ENCODE results near the gene MRPS5.

Gene MRPS5

DNA sequence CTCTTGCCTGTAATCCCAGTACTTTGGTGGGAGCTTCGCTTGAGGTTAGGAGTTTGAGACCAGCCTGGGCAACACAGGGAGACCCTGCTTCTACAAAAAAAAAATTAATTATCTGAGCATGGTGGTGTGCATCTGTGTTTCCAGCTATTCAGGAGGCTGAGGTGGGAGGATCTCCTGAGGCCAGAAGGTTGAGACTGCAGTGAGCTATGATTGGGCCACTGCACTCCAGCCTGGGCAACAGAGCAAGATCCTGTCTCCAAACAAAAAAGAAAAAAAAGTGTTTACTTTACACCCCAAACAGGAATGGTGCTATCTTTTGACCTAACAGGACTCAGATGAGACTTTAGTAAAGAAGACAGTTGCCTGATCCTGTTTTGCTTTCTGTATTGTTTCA, 60.5 kb downstream of the MRPS5 start:
- DNase-seq (ENCODE audit: low read depth, low spot score) = no peak

DNA sequence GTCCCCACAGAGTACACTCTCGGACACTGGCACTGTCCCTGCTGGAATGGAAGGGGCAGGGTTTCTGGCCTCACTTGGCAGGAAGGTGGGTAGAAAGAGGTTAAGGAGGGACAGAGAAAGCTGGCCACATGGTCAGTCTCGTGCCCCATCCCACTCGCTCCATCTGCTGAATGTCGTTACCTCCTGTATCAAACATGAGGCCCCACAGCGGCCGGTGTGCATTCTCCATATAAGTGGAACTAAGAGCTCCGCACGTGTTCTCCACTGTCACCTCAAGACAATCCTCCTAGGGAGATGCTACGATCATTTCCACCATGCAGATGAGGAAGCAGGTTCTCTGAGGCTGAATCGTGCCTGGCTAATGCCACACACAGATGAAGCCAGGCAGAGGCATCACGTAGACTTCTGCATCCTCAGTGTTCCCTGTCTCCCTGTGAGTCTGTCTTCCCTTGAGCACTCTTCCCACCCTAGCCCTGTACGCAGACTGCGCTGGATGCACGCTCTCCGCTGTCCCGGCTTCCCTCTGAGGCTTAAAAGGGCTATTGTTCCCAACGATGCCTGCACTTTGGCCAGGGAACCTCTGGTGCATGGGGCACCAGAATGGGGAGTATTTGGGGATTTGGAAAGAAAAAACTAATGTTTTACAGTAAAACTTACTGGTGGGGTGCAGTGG, 61.0 kb downstream of the MRPS5 start:
- no peak for DNase-seq (ENCODE audit: low read depth, low spot score)

DNA sequence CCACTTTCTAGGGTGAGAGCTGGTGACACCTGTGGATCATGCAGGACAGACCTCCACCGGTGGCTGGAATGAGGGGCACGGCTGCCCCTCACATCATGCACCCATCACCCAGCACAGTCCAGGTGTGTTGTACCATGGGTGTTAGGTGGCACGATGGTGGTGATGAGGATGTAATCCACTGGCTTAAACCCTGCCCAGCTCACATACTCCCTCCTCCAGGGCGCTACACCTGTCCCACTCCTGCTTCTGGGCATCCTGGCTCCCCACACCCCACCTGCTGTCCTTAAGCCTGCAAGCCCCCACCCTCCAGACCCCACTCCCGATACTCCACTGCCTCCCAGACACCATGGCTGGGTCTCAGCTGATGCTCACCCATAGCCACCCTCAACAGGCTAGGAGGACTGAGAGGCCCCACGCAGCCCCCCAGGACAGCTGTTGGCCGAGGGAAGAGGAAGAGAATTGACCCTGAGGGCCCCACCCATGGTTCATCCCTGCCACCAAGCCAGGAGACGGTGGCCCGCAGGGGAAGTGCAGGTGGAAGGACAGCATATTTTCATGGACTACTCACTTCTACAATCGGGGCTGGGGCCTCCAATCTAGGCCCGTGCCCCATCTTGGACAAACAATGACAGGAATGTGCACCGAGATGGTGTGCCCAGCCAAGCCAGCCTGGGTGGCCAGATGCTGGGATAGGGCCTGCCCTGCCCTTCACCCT, 61.8 kb downstream of the MRPS5 start:
- no peak for DNase-seq (ENCODE audit: low read depth, low spot score)

DNA sequence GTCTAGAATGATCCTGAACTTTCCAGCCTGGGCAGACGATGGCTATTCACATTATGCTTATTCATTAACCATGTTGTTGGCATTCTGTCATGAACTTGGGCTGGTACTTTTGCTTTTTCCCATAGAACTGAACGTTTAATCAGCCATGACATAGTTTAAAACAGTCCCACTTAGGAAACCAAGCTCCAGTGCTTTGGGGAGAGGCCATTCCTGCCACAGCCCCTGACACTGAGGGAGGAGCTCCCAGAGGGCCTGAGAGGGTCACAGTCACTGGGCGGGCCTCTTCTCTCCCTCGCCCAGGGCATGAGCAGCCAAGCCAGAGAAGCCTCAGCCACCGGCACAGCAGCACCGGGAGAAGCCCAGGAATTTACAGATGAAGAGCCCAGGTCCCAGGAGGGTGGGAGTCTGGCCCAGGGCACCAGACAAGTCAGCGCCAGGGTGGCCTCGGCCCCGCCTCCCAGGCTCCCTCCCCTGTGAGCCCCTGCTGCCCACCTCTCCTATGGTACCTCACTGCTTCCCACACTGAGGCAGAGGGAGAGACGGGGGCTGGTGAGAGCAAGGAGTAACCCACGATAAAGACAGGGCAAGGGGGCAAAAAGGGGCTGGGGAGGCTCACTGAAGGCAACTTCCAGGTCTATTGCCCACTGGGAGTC, 62.5 kb downstream of the MRPS5 start:
- no peak for DNase-seq (ENCODE audit: low read depth, low spot score)

DNA sequence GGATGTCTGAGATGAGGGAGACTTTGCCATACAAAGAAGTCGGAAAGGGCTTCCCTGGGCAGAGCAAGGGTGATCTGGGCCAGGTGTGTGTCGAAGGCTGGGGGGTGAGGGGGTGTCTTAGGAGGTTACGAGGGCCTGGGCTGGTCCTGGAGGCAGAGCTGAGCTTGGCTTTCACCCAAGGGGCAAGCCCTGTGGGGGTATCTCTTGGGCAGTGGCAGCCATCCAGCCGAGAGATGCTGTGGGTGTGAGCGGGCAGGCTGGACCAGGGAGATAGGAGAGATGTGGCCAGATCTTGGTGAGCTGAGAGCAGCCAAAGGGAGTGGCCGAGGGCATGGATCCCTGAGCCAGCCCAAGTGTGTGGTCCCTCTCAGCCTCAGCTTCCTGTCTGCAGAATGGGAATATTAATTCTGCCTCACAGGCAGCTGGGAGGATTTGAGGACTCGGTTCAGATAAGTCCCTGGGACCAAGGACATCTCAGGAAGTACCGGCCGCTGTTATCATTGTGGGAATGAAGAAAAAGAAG, 63.1 kb downstream of the MRPS5 start:
- no peak for DNase-seq (ENCODE audit: low read depth, low spot score)

DNA sequence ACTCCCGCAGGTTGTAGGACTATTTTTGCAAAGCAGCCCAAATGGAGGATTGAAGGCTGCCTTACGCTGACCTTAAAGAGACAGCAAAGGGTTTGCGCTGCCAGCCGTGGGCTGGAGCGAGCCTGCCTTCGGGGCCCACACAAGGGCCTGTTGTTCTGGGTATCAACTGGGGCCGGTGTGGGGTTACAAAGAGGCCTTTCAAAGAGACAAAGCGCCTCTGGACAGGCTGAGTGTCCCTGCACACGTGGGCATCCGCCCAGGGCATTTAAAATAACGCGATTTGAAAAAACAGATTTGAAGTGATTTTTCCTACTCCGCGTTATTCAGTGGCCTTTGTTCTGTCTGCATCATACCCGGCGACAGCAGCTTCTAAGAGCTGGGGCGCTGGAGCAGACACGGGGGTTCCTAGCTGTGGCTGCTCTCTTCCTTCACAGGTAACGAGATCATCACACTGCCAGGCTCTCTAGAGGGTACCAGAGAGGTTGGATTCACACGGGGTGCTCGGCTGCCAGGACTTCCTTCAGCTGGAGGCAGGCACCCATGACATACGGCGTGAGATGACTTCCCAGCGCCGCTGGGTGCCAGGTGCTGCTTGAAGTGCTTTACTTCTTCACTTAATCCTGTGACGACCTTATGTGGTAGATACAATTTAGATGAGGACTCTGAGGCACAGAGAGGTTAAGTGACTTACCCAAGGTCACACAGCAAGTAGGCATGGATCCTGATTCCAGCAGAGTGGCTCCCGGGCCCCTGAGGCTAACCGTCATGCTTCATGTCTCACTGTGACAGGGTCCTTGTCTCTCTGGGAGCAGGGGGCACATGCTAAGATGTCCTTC, 63.9 kb downstream of the MRPS5 start:
- no peak for DNase-seq (ENCODE audit: low read depth, low spot score)

DNA sequence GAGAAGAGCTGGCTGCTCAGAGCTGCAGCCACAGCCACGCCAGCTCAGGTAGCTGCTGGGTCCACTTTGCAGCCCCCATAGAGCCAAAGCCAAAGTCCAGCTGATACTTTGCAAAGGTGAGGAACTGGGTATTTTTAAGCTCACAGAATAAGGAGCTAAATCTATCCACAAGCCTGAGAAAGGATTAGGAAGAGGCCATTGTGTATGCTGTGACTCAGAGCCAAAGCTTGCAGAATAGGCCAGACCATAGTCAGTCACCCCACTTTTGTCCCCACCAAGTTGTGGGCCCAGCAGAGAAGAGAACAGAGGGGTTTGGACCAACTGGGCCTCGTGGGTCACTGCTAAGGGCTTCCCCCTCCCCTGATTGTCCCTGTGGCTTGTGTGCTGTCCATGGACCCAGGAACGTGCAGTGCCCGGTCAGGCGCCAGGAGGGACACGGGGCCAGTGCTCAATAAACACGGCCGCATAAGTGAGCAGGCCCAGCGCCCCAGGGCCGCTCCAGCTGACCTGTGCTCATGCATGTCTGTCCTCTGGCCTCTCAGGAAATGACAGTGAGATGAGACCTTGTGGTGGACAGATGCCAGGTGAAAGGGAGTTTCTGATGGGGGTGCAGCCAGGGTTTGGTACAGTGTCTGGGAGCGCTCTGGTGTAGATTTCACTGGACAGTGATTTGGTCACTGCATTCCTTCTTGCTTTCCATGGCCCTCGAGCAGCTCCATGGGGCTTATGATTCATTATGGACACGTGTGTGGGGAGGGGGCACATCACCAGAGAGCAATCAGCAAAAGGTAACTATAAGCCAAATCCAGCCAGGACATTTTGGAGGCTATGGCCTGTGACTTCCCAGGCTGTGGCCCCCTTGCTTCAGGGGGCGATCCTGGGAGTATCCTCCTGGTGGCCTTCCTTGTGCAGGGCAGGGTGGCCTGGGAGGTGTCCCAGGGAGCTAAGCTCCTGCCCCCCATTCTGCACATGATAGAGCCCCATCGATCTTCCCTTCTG, 64.8 kb downstream of the MRPS5 start:
- DNase-seq (ENCODE audit: low read depth, low spot score) = no peak

DNA sequence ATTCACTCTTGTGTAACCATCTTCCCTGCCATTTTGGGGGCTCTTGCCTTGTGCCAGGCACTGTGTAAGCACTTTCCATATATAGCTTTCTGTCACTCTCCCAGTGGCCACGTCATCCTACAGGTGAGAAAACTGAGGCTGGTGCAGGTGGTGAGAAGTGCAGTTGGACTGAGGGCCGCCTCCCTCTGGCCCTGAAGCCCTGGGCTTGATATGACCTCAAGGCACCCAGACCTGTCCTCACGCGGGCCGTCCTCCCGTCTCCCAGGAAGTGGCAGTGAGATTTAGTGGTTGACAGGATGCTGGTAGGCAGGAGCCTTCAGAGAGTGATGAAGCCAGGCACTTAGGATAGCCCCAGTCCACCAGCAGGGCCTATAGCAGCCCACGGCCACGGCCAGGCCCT, 65.6 kb downstream of the MRPS5 start:
- DNase-seq (ENCODE audit: low read depth, low spot score) = no peak

DNA sequence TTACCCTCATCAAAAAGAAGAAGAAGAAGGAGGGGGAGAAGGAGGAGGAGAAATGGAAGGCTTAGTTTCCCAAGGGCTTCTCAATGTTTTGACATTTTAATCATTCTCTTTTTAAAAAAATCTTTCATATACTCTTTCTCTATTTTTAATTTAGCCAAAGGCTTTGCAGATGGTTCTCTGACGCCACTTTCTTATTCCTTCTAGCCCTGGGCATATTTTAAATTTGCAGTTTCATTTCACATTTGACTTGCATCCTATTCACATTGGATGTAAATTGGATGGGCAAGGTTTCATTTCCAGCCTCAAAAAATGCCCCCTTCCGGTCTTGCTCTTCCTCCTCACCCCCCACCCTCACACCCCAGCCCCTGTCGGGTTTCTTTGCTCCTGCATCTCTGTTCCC, 66.3 kb downstream of the MRPS5 start:
- no peak for DNase-seq (ENCODE audit: low read depth, low spot score)

DNA sequence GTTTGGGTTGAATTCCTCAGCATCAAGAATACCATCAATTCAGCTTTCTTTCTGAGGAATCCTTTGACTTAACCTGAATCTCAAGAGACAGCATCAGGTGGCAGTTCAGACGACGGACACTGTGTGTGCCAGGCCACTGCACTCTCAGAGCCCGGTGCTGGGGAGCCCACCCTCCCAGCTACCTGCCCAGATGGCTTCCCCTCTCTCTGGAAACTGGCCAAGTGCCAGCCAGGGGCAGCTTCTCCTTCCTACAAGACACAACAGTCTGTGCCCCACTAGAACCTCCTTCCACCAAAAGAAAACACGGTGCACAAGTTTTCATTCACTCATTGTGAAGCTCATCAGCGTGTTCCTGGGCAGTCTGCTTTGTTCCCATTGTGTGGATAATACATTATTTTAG, 67.6 kb downstream of the MRPS5 start:
- no peak for DNase-seq (ENCODE audit: low read depth, low spot score)

DNA sequence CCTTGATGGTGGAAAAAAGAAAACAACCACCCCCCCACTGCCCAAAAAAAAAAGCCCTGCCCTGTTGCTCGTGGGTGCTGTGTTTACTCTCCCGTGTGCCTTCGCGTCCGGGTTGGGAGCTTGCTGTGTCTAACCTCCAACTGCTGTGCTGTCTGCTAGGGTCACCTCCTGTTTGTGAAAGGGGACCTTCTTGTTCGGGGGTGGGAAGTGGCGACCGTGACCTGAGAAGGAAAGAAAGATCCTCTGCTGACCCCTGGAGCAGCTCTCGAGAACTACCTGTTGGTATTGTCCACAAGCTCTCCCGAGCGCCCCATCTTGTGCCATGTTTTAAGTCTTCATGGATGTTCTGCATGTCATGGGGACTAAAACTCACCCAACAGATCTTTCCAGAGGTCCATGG, 68.1 kb downstream of the MRPS5 start:
- no peak for DNase-seq (ENCODE audit: low read depth, low spot score)

DNA sequence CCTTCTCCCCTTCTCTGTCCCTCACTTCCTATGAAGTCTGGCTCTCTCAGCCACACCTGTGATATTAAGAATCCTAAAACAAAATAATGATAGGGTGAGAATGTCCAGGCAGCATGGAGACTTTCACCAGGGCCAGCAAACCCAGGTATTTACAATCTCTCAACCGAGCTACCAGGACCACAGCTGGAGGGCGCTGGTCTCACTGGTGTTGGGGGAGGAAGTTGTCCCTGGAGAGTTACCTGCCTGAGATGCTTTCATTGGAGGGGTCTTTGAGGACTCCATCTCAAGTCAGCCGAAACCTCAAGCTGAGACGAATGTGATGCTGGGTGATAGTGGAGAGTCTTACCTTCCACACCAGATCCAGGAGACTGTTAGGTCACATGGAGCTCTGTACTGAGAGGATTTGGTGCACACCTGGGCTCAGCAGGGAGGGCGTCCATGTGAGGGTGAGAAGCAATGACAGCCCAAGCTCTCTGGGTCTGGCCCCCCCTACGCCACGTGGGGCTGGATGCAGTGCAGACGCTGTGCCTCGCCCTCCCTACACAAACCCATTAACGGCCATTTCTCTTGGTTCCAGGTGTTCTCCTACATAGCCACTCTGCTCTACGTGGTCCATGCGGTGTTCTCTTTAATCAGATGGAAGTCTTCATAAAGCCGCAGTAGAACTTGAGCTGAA, 68.7 kb downstream of the MRPS5 start:
- no peak for DNase-seq (ENCODE audit: low read depth, low spot score)

DNA sequence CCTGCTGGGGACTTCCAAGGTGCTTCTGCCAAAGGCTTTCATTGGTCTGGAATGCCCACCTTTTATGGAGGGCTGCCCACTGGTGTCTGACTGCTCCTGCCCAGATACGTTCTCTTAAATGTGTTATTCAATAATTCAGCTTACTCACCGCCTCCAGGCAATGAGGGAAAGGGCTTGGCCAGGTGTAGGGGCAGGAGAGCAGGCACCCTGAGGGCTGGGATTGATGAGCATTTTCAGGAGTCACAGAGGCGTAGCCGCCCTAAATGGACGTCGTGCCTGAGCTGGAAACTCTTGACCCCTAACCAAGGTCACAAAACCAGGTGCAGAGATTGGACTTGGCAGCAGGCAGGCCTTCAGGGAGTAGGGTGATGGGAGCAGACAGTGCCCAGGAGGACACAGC, 69.3 kb downstream of the MRPS5 start:
- no peak for DNase-seq (ENCODE audit: low read depth, low spot score)

DNA sequence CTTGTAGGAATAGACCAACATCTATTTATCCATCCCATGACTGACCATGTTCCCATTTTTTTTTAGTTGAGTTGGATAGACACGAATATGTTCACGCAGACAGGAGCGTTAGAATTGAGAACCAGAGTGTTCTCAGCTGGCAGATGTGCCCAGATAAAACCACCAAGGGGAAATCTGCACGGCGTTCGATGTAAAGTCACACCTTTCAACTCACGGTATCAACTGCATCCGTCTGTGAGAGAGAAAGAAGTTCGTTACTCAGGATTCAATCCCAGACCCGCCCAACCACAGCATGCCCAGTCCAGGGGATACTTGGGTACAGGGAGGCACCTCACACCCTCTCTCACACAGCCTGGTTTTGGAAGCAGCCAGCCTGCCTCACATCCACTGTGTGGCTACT, 70.0 kb downstream of the MRPS5 start:
- DNase-seq (ENCODE audit: low read depth, low spot score) = no peak

DNA sequence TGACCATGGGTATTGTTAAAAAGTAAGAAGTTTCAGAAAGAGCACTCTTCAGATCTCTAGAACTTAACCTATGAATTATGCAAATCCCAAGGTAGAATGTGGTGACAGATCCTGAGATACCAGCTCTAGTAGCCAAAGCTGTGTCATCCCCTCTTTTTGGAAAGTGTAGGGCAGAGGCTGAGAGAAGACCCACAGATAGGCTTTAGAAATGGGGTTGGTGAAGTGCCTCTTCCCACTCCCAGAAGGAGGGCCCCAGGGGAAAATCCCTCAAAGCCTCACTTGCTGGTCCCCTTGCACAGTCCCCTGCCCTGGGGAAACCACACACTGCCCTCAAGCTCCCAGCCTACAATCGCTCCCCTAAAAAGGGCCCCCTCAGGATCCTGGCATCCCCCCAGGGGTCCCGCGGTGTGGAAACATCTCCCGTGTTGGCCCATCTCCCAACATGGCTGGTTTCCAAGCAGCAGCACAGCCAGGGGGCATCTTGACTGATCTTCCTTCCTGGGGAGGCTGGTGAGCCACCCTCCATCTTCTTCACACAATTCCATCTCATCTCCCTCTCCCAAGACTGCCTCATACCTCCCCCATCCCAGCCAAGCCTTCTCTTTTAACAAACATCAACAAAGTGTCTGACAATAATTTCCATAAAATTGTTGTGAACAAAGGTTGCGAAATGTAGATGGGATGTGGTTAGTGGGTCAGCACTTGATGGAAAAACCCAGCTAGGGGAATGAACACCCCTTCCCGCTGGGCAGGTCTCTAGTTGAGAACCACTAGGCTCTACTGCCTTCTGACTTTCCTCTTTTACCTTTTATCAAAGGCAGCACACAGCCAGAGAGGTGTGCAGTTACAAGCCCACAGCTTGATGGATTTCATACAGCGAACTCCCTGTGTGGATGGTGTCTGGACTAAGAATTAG, 71.0 kb downstream of the MRPS5 start:
- DNase-seq (ENCODE audit: low read depth, low spot score) = no peak

DNA sequence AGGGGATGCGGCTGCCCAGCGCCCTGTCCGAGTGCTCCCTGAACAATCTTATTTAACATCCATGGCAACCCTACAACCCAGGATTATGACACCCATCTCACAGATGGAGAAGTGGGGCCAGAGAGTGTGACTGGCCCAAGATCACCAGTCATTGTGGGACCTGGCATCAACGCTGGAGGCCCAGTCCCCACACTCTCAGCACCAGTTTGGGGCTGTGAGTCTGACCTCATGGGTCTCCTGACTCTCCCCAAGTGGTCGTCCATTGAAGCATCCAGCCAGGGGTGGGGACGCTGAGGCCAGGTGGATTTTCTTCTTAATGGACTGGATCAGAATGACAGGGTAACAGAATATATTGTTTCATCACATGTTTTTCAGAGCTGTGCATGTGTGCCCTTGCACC, 71.6 kb downstream of the MRPS5 start:
- DNase-seq (ENCODE audit: low read depth, low spot score) = no peak

DNA sequence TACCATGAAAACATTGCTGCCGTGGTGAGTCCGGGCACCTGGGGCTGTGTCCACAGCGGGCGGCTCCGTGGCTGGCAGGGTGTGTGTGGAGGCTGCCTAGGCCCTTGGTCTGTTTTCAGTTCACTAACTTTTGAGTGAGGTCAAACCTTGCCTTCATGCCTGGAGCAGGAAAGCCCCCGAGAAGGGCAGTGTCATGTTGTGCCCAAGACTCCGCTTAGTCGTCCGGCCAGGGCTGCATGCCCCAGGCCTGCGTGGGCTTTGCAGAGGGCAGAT, 72.0 kb downstream of the MRPS5 start:
- DNase-seq (ENCODE audit: low read depth, low spot score) = no peak

DNA sequence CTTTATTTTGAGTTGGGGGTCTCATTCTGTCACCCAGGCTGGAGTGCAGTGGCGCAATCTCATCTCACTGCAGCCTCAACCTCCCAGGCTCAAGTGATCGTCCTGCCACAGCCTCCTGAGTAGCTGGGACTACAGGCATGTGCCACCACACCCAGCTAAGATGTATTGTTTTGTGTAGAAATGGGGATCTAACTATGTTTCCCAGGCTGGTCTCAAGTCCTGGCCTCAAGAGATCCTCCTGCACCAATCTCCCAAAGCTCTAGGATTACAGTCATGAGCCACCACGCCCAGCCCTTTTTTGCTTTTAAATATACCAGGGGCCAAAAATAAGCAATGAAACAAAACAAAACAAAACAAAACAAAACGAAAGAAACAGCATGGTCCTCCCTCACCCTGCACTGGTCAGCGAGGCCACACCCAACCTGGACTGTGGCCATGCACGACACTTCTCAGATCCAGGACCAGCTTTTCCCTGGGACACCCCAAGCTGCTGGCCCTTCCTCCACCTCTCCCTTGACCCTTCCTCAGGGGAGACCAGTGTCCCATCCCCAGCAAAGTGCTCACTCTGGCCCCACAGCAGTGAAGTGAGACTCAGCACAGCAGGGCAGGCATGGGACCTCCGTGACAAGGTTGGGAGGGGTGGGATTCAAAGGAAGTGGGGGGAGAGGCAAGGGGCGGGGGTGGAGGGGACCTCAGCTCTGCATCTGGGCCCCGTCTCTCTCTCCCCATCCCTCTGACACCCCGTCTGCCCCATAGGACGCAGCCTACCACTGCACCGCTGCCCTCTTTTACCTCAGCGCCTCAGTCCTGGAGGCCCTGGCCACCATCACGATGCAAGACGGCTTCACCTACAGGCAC, 72.6 kb downstream of the MRPS5 start:
- DNase-seq (ENCODE audit: low read depth, low spot score) = no peak
